ENCODE data around the gene RPL37. TPM values are rescaled to one million over a fixed set of nuclear protein-coding genes. Genes with fewer than 3 reads are reported as not detected.

The RPL37 gene
- total RNA-seq, 2 donors from 2014 or later: 867 to 934 TPM

GRCh38 chr5:40842351-40842750, 7.3 kb upstream of the RPL37 start:
- DNase-seq: no peak
- Histone ChIP-seq H3K36me3 (no peaks in the 10 kb centered on the region), H3K27me3 (no peaks in the 10 kb centered on the region), H3K27ac (no peak overlapping the region), H3K4me1 (no peaks in the 10 kb centered on the region), H3K9me3 (no peaks in the 10 kb centered on the region), H3K9ac (ENCODE audit: low read depth in 2 of 2, low read length in 2 of 2) (no peak overlapping the region), H3K4me3 (no peak overlapping the region)
- TF ChIP-seq CTCF (IDR thresholded peaks at IDR 0.05): no peak
- intact Hi-C loops (cut with DNase I): no loop called here

- Histone ChIP-seq H3K9ac (ENCODE audit: low read depth in 2 of 2, low read length in 2 of 2) (peak within 1 kb of the TSS in 1 of 2 donors; percentile 13), H3K4me3 (peak within 1 kb of the TSS; percentile 32), H3K9me3 (no peaks in the 10 kb centered on the region), H3K4me1 (no peaks in the 10 kb centered on the region), H3K36me3 (no peaks in the 10 kb centered on the region), H3K27ac (peak within 1 kb of the TSS; percentile 36), H3K27me3 (no peaks in the 10 kb centered on the region)
- intact Hi-C loops (cut with DNase I): no loop called here
- TF ChIP-seq CTCF (IDR thresholded peaks at IDR 0.05): no peak
- no peak for DNase-seq
These were observed 6.2 kb upstream of the RPL37 start, which contains the start of gene CARD6 for GRCh38 chr5:40841068-40841805. TSS of gene CARD6 (plus strand) at chr5:40841367. CDS start at chr5:40841383, 16 bp downstream.

- Histone ChIP-seq H3K9ac (ENCODE audit: low read depth in 2 of 2, low read length in 2 of 2) (no peak overlapping the region), H3K27me3 (no peaks in the 10 kb centered on the region), H3K4me3 (no peak overlapping the region), H3K27ac (no peak overlapping the region), H3K9me3 (no peaks in the 10 kb centered on the region), H3K4me1 (no peaks in the 10 kb centered on the region), H3K36me3 (no peaks in the 10 kb centered on the region)
- intact Hi-C loops (cut with DNase I): no loop called here
- no peak for TF ChIP-seq CTCF (IDR thresholded peaks at IDR 0.05)
- no peak for DNase-seq
These were observed 3.1 kb upstream of the RPL37 start for GRCh38 chr5:40838086-40838485.

GRCh38 chr5:40834391-40834848, 602 bp downstream of the RPL37 start:
- Histone ChIP-seq H3K4me3 (peak overlapping the region; percentile 68), H3K27me3 (no peaks in the 10 kb centered on the region), H3K4me1 (no peaks in the 10 kb centered on the region), H3K36me3 (peaks cover 23% of the 10 kb centered on the region), H3K27ac (peak overlapping the region; percentile 83), H3K9me3 (no peaks in the 10 kb centered on the region), H3K9ac (ENCODE audit: low read depth in 2 of 2, low read length in 2 of 2) (peak overlapping the region; percentile 70 to 93)
- intact Hi-C loops (cut with DNase I): loop anchor here (5.0 kb wide), 1 partner anchor 77 kb away; the partner anchor contains the start of gene TTC33
- no peak for TF ChIP-seq CTCF (IDR thresholded peaks at IDR 0.05)
- DNase-seq: peak; percentile 24

- H3K36me3 ChIP-seq: peaks cover 23% of the 10 kb centered on the region
- intact Hi-C loops (cut with DNase I): loop anchor here (5.0 kb wide), 1 partner anchor 76 kb away; the partner anchor contains the start of gene TTC33
- no peaks in the 10 kb centered on the region for H3K4me1 ChIP-seq
These were observed 1.3 kb downstream of the RPL37 start for GRCh38 chr5:40833712-40834229.

More at GRCh38 chr5:40833712-40834229, 1.3 kb downstream of the RPL37 start:
- no peak overlapping the region for H3K27ac ChIP-seq
- H3K27me3 ChIP-seq: no peaks in the 10 kb centered on the region
- TF ChIP-seq CTCF (IDR thresholded peaks at IDR 0.05): no peak
- no peak for DNase-seq
- H3K9me3 ChIP-seq: no peaks in the 10 kb centered on the region
- peak overlapping the region; percentile 68 for H3K4me3 ChIP-seq
- H3K9ac ChIP-seq (ENCODE audit: low read depth in 2 of 2, low read length in 2 of 2): peak overlapping the region; percentile 39 to 93
